Measurements from ENCODE around the gene BTBD17. TPM values are rescaled to one million over a fixed set of nuclear protein-coding genes. Genes with fewer than 3 reads are reported as not detected.

The BTBD17 gene
- polyA plus RNA-seq, 4 donors: 0.10 to 0.44 (median 0.20) TPM

DNA sequence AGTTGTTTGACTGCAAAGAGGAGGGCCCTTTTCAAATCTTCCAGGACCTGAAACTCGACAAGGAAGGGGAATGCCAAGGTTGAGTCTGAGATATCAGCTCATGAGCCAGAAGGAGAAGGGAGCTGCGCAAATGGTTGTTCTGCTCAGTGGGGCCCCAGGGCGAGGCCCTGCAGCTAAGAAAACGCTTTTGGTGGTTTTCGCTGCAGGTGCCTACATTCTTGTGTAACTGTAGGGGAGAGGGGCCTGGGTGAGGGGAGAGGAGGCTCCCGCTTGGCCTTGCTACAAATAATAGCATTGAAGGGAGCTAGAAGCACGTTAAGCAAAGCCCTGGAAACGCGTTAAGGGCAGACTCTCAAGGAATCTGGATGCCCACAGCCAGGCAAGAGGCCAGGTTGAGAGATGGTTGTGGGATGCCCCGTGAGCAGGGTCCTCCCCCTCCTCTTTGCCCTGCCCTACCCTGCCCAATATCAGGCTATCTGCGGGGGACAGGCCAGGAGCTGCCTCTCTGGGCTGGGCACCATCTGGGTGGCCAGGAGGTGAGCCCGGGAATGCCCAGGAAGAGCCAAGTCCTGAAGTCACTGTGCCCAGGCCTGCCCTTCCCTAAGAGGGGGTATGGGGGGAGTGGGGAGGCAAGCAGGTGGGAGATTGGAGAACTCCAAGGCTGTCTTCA is 27.6 kb upstream of the BTBD17 start:
- DNase-seq (ENCODE audit: low read depth in 4 of 4, low spot score in 3 of 4): no peak

DNA sequence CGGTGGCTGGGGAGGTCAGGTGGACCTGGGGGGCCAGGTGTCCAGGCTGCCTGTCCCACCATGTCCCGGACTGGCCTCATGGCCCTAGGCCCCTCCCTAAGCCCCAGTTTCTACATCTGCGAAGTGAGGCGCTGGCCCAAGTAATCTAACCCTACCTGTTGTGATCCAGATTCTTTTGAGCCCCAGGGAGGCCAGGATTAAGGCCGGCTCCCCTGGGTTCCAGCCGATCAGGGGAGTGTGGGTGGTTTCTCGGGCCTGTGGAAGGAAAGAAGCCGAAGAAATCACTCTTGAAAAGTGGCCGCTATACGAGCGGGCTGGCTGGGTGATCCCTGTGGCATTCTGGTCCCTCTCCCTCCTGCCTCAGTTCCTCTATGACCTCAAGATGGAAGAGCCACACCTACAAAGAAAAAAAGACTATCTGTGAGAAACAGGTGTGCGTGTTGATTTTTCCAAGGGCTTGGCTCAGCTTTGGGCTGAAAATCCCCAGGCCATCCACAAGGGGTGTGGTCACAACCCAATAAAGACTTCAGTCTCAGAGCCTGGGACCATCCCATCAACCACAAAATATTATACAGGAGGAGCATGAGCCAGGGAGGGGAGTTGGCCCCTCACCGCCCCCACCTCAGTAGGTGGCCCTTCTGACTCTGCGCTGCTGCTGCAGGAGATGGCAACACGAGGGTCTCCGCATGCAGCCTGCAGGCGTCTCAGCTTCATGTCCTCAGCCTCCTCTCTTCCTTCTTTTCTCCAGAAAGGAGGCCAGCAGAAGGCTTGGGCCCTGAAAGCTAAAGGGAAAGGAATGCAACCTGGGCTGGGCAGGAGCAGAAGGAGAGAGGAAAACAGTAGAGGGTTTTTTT is 25.9 kb upstream of the BTBD17 start:
- DNase-seq (ENCODE audit: low read depth in 4 of 4, low spot score in 3 of 4): no peak

DNA sequence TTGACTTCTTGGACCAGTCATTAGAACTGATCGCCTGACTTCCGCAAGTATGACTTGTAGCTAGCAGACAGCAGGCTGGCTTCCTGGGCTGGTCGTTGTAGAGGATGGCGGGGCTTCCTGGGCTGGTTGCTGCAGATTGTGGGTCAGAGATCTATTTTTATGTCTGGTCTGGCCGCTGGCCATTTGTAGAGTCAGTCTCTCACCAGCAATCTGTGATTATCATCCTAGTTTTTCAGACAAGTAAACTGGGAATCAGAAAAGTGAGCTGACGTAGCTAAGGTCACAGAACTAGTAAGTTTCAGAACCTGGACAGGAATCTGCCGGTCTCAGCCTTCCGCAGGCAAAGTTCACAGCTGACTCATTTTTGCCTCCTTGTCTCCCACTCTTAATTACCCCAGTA is 24.7 kb upstream of the BTBD17 start:
- DNase-seq (ENCODE audit: low read depth in 4 of 4, low spot score in 3 of 4): no peak

DNA sequence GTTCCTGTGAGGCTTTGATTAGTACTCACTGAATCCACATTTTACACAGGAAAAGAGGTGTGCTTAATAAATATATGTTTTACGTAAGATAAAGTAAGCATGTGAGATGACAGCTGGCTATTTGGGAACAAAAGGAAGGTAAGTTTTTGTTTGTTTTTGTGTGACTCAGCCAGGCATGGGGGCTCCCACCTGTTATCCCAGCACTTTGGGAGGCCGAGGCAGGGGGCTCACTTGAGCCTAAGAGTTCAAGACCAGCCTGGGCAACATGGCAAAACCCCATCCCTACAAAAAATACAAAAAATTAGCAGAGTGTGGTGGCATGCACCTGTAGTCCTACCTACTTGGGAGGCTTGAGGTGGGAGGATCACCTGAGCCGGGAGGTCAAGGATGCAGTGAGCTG is 23.5 kb upstream of the BTBD17 start:
- no peak for DNase-seq (ENCODE audit: low read depth in 4 of 4, low spot score in 3 of 4)

DNA sequence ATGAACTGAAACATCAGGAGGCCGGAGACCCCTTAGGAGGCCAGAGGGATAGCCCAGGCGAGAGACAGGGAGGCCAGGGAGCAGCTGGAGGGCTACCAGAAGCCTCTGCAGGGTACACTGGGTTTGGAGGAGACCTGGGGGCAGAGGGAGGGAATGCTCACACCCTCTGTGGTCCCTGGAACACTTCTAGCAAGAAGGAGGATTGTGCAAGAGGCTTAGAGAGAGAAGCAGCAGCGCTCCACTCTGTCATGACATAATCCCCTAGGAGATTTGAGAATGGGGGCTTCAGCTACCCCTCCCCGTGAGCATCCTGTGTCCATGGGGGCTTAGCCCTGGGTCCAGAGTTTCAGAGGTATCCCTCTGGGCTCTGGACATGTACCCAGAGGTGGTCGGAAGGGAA is 21.5 kb upstream of the BTBD17 start:
- no peak for DNase-seq (ENCODE audit: low read depth in 4 of 4, low spot score in 3 of 4)

DNA sequence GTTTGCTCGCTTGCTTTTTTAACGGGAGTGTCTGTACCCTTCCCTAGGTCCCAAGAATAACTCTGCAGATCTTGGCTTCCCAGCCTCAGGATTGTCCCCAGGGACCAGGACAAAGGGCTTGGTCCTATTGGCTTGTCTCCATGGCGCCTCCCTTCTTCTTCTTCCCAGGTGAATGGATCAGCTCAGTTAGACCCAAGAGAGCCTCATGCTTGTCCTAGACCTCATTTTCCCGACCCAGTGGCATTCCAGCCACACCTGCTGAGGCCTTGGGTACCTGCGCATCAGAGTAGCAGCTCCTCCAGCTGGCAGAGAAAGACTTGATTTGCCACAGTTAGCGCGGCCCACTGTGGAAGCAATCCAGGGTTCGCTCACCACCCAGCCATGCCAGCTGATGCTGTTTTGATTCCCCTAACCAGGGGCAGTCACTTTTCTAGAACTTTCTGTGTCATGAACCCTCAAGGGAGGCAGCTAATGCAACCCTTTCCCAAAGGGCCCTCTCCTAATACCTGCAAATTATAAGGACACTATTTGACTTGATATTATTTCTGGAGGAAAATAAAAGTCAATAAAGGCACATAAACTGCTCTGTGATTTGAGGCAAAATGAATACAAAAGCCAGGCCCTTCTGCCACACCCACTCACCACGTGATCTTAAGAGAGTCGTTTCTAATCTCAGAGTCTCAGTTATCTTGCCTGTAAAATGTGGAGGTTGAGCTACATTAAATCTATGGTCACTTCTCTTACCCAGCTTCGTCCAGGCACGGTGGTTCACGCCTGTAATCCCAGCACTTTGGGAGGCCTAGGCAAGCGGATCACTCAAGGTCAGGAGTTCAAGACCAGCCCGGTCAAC is 19.5 kb upstream of the BTBD17 start:
- DNase-seq (ENCODE audit: low read depth in 4 of 4, low spot score in 3 of 4): no peak

DNA sequence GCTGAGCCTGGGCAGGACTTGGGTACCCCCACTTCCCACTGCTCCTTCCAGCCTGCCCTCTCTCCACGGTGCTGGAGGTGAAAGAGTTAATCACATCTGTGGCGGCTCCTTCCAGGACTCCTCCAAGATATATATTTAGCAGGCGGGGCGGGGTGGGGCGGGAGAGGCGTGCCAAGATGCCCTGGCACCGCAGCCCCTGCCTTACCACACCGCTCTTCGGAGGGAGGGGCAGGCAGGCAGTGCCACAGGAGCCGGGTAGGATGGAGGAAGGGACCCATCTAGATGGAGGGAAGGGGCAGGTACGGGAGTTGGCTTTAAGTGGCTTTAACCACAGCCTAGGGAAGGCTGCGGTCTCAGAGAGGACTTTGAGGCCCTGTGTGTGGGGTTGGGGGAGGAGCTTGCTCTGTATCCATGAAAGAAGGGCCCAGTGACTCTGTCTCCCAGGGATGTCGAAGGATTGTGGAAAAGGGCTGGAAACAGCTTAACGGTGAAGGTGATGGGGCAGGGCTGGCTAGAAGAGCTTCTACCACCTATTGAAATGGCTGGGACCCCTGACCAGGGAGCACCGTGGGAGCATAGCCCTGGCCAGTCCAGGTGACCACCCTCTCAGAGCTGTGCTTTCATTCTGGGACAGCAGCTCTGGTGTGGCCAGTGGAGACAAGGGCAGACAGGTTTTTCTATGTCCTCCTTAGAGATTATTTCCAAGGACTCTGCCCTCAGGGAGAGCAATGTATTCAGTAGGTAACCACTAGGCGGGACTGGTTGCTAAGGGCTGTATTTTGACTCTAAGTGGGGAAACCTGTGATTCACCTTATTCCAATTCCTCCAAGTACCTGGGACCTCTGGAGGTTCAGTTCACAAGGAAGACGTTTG is 18.7 kb upstream of the BTBD17 start:
- no peak for DNase-seq (ENCODE audit: low read depth in 4 of 4, low spot score in 3 of 4)

DNA sequence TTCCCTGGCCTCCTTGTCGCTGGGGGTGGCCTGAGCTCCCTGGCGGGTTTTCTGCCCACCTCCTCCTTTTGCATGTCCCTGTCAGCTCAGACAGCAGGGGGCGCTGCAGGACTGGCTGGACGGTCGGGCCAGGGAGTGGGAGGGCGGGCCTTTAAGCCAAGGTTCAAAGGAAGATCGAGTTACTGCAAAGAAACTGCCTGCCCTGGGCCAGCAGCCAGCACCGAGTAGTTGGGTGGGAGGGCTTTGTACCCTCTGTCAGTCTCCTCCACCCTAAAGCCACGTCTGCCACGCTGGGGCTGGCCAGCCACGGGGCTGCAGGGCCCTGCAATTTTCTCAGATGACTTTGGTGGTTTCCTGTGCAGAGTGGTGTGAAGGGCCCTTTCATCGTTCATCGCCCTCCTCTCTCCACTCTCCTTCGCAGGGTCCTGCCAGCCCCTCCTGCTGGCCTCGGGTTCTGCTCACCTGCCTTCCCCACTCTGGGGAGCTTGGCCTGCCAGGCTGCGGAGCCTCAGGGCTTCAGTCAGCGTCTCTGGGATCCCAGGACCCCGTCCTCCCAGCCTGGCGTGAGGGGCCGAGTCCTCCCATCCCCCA is 17.9 kb upstream of the BTBD17 start:
- DNase-seq (ENCODE audit: low read depth in 4 of 4, low spot score in 3 of 4): peak; percentile 78 to 86 (median 81)

DNA sequence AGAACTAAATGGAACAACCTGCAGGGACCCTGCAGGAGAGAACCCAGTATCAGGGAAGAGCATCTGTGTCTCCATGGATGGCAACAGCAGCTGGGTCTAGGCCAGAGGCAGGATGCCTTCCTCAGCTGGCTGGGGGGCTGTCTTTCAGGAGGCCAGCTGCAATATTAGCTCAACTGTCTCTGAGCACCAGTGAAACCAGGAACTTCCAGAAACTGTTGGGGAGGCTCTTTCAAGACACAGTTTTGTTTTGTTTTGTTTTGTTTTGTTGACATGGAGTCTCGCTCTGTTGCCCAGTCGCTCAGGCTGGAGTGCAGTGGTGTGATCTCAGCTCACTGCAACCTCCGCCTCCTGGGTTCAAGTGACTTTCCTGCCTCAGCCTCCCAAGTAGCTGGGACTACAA is 13.2 kb upstream of the BTBD17 start:
- DNase-seq (ENCODE audit: low read depth in 4 of 4, low spot score in 3 of 4): no peak

DNA sequence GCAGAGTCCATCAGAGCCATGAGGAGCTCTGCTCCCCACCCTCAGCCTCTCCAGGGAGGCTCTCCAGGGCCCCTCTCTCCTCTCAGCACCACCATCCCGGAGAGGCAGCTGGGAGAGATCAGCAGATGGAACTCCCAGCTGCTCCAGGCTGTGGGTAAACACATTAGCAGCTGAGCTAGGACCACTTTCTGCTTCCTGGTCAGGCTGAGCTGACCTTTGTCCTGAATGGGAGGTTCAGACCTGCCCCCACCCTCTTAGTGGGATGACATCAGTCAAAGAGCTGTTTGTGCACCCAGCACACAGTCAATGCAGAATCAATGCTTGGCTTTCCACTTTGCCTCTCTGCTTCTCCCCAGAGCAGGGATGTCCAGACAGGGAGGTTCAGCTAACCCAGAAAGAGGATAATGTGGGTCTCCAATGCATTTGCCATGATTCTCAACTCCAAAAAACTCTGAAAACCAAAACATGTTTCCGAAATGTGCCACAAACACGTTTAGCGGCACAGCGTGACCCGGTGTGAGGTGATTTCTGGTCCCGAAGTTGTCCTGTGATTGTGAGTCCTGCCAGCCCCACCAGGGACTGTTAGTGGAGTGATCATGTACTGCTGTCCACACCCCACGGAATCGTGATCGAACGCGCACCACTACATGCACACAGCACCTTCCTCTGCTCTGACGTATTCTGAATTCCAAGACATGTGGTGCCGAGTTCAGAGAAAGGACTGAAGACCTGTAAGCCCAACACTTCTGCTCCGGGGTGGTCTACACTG is 12.4 kb upstream of the BTBD17 start:
- DNase-seq (ENCODE audit: low read depth in 4 of 4, low spot score in 3 of 4): no peak

DNA sequence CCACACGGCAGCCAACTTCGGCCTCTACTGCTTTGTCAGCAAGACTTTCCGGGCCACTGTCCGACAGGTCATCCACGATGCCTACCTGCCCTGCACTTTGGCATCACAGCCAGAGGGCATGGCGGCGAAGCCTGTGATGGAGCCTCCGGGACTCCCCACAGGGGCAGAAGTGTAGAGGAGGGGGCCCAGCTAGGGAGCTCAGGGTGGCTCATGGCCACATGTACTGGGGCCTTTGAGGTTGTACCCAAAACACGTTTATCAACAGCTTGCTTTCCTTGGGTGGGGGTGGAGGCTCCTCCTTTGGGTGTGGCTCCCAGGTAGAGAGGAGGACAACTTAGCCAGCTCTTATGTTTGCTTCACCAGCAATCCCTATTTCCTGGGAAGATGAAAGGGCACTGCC is 10.8 kb upstream of the BTBD17 start:
- no peak for DNase-seq (ENCODE audit: low read depth in 4 of 4, low spot score in 3 of 4)

DNA sequence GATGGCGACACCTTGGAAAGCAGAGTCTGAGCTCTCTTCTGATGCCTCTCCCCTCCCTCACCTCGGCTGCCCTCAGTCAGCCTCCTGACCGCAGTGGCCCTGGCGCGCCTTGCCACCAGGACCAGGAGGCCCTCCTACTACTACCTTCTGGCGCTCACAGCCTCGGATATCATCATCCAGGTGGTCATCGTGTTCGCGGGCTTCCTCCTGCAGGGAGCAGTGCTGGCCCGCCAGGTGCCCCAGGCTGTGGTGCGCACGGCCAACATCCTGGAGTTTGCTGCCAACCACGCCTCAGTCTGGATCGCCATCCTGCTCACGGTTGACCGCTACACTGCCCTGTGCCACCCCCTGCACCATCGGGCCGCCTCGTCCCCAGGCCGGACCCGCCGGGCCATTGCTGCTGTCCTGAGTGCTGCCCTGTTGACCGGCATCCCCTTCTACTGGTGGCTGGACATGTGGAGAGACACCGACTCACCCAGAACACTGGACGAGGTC is 10.0 kb upstream of the BTBD17 start:
- DNase-seq (ENCODE audit: low read depth in 4 of 4, low spot score in 3 of 4): no peak

DNA sequence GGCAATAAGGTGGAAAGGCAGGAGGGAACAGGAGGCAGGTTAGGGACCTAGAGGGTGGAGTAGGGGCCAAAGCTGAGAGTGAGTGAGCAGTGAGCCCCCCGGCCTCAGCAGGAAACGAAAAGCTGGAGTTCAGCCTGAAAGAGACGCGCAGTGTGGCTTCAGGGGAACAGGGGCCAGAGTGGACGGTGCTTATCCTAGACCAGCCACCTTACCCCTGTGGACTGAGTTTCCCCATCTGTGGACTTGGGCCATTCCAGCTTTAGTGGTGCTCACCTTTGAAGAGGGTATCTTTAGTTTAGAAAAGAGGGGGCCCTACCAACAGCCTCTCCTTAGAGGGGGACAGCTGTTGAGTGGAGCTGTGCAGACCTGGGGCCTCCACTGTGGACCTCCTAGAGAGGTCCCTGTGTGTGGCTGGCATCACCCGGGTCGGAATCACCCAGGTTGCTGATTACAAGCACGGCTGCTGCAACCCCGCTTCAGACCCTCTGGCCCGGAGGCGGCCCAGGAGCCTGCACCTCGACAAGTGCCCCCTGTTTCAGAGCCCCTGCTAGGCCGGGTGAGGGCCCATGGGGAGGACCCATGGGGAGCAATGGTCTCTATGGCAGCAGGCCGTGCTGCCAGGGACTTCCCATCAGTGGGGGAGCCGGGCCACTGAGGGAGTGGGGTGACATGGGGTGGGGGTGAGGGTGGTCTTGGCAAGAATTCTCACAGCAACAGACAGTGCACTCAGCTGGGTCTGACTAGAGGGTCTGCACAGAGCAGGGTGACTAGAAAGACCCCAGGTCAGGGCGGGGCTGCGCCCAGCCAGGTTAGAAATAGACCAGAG is 8.2 kb upstream of the BTBD17 start:
- DNase-seq (ENCODE audit: low read depth in 4 of 4, low spot score in 3 of 4): no peak

DNA sequence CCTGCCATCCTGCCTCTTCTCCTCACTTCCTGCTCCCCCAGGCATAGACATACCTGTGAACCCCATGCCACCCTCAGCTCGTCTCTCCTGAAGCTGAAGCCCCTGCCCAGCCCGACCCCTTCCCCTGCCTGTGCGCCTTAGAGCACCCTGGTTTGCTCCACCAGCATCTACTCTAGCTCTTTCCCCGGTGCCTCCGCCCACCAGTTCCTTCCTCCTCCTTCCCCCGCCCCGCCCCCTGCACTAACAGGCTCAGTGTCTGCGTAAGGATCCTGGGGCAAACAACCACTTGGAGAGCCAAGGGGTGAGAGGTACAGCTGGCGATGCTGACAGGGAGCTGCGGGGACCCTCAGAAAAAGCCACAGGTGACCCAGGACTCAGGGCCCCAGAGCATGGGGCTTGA is 7.6 kb upstream of the BTBD17 start:
- no peak for DNase-seq (ENCODE audit: low read depth in 4 of 4, low spot score in 3 of 4)

DNA sequence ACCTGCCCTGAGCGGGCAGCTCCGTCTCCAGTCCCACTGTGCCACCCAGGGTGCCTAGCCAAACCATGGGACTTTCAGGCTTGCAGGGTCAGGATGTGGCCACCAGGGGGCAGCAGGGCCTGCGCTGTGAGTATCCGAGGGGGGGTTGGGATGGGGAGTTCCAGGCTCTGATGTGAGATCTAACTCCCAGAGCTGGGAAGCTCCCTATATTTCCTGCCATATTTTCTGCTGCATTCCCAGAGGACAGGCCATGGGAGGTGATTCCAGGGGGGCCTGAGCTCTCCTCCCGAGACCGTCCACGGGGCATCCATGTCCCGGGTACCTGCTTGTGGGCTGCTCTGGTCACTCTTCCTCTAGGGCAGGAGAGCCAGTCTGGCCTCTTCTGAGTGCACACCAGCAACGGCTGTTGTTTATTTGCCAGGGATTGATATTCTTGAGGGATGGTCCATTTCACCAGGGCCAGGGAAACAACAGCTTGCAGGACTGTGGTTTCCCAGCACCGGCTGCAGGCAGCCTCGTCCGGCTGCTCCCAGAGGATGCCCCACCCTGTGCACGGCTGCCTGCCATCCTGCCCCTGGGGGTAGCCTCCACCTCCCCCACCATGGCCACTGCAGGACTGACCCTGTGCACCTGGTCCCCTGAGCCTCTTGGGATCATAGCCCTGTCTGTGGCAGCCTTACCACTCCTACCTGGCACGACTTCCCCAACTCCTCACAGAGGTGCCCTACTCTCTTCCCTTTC is 6.8 kb upstream of the BTBD17 start:
- DNase-seq (ENCODE audit: low read depth in 4 of 4, low spot score in 3 of 4): no peak

DNA sequence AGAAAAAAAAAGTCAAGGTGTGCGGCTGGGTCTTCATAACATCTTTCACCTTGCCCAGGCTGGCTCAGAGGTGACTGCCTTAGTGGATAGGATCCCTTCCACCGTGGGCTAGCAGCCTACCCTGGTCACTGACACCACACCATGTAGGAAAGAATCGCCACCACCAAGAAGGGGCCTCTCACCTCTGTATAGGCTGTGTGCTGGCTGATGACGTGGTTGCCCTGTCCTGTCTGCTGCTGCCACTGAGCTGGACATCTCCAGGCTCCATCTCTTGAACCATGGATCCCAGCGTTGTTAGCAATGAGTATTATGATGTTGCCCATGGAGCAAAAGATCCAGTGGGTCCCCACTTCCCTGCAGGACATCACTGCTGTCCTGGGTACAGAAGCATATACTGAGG is 5.5 kb upstream of the BTBD17 start, which contains the start of gene GPR142:
GPR142 (plus strand) TSS at position 301 of the 400 bp plus-strand sequence. CDS start 2,035 bp downstream, outside the sequence.
- no peak for DNase-seq (ENCODE audit: low read depth in 4 of 4, low spot score in 3 of 4)

DNA sequence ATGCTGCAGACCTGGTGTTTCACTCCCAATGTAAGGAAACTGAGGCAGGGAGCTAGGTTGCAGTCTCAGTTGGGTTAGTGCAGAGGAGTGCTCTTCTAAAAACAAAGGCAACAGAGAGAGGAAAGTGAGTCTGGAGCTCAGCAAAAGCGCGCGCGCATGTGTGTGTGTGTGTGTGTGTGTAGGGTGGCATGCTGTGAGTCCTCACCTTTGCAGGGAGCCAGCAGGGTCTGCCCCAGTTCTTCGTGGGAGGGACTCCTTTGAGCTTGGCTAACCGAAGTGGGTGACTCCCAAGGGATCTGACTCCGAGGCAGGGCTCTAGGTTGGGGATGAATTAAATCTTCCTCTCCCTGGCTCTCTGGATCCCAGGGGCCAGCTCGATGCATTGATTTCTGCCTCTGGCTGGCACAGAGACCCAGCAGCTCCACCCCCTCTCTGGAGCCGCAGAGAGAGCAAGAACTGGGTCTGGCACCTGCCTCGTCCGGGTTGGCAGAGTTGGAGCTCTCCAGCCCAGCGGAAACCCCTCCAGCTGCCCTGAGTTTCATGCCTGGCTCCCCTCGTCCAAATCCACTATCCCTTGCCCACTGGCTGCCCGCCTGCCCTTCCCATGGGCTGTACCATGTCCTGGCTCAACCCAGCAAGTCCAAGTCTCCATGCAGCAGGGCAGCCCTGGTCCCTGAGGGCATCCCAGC is 1.3 kb upstream of the BTBD17 start:
- DNase-seq (ENCODE audit: low read depth in 4 of 4, low spot score in 3 of 4): no peak
